ENCODE measurements around the gene HFE.
A peak's percentile ranks its signal among the peaks of the same experiment; 100 is the strongest.
"Not testable (repeated sequence)": the region's sequence is repeated elsewhere in the genome, so short reads cannot be mapped to it uniquely, and the experiment has no call there.

The HFE gene

GRCh38 chr6:26059941-26060340, 27.3 kb upstream of the HFE start:
- DNase-seq, result no peak

DNA sequence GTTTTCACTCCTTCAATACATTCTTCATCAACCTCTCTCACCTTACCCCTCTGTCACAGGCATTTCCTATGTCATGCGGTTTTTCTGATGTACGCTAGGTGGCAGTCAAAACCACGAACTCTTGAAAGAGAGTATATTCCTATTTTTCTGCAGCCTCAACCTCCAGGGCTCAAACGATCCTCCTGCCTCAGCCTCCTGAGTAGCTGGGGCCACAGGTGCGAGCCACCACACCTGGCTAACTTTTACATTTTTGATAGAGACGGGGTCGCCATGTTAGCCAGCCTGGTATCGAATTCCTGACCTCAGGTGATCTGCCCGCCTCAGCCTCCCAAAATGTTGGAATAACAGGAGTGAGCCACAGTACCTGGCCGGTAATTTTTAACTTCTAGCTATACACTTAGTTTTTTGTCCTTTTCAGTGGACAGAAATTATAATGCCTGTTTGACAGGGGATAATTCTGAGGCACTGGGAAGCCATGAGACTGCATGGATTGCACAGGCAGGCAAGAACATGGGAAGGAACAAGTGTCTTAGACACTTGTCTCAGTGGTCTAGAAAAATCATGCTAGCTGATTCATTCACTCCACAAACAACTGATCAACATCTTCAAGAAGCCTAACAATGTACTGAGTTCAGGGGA, 22.5 kb upstream of the HFE start:
- DNase-seq, result peak; percentile 78

DNA sequence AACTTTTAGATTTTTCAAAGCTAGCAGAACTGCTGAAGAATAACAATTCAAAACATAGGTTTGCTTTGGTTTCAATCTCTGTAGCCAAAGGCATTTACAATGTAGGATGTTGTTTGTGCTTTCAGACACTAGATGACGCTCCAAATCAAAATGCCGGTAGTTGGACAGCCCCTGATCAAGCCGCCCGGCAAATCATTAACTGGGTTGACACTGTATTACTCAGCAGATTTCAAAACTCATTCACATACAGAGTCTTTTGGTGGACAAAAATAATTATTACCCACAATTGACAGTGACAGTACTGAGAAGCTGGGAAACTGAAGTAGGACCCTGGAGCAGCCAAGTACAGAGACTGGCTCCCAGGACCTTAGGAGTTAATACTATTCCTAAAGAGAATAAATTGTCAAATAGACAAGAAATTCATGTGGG, 21.3 kb upstream of the HFE start:
- DNase-seq, result peak; percentile 93

GRCh38 chr6:26067367-26067766, 19.9 kb upstream of the HFE start:
- DNase-seq, result no peak

DNA sequence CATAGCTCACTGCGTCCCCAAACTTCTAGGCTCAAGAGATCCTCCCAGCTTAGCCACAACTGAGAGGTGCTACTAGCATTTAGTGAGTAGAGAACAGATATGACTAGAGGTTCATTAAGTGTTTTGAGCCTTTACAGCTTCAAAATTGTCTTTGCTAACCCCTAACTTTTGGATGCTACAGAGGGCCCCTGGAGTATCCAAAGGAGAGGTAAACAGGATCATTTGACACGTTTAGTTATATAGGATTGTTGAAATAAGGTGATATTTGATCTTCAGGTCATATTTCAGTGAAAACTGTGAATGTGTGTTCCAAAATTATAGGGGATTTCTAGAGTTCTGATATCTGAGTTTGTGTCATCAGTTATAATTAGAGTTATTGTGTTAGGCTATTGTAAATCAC, 19.2 kb upstream of the HFE start:
- no peak for DNase-seq

DNA sequence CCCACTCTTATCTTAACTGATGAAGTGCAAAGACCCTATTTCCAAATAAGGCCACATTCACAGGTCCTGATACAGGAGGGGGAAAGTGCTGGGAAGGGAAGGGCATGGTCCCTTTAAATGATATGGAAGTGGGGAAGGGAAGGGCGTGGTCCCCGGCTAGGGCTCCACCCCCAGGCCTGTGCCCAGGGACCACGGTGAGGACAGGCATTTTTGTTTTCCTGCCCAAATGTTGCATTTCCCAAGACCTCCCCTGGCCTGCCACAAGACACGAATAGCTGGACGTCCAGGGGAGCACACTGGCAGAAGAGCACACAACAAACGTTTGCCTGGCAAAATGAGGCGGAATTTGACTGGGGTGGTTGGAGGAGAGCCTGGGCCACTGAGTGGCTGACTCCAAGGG, 16.1 kb upstream of the HFE start:
- DNase-seq, result peak; percentile 59

DNA sequence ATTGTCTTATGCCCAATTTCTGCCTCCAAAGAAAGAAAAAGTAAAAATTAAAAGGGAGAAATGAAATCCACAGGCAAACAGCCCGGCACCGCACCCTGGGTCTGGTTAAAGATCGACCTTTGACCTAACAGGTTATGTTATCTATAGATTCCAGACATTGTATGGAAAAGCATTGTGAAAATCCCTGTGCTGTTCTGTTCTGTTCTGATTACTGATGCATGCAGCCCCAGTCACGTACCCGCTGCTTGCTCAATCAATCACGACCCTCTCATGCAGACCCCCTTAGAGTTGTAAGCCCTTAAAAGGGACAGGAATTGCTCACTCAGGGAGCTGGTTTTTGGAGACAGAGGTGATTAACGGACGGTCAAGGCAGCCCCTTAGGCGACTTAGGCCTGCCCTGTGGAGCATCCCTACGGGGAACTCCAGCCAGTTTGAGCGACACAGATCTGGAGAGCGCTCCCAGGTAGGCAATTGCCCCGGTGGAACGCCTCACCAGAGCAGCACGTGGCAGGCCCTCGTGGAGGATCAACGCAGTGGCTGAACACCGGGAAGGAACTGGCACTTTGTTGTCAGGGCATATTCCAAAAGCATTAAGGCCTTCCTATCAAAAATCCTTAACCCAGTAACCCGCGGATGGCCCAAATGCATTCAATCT, 12.0 kb upstream of the HFE start:
- DNase-seq, result no peak

GRCh38 chr6:26078066-26078465, 9.2 kb upstream of the HFE start:
- DNase-seq, result not testable (repeated sequence)

DNA sequence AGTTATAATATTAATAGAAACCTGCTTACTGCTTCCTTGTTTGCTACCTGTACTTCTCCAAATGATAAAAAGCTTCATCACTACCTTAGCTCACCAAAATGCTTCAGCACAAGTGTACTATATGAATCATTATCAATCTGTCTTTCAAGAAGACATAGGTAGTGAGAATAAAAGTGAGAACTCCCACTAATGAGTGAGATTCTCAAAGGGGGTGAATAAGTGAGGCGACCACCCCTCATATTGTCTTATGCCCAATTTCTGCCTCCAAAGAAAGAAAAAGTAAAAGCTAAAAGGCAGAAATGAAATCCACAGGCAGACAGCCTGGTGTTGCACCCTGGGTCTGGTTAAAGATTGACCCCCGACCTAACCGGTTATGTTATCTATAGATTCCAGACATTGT, 6.1 kb upstream of the HFE start:
- DNase-seq, result not testable (repeated sequence)

DNA sequence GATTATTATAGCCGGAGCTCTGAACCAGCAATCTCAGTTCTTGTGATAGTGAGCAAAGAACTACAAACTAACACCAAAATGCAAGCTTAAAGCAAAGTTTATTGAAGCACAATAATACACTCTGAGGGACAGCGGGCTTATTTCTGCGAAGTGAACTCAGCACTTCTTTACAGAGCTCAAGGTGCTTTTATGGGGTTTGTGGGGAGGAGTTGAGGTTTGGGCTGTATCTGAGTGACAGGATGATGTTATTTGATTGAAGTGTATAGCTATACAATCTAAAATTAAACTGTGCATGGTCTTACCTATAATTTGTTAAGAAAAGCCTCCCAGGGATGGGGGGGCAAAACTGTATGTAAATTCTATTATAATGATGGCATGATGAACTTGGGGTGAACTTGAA, 1.0 kb upstream of the HFE start:
- DNase-seq, result no peak

DNA sequence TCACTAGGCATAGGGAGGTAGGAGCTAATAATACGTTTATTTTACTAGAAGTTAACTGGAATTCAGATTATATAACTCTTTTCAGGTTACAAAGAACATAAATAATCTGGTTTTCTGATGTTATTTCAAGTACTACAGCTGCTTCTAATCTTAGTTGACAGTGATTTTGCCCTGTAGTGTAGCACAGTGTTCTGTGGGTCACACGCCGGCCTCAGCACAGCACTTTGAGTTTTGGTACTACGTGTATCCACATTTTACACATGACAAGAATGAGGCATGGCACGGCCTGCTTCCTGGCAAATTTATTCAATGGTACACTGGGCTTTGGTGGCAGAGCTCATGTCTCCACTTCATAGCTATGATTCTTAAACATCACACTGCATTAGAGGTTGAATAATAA, 1.1 kb downstream of the HFE start:
- no peak for DNase-seq

GRCh38 chr6:26089272-26089671, 2.0 kb downstream of the HFE start:
- no peak for DNase-seq

GRCh38 chr6:26092443-26092842, 5.2 kb downstream of the HFE start:
- no peak for DNase-seq

DNA sequence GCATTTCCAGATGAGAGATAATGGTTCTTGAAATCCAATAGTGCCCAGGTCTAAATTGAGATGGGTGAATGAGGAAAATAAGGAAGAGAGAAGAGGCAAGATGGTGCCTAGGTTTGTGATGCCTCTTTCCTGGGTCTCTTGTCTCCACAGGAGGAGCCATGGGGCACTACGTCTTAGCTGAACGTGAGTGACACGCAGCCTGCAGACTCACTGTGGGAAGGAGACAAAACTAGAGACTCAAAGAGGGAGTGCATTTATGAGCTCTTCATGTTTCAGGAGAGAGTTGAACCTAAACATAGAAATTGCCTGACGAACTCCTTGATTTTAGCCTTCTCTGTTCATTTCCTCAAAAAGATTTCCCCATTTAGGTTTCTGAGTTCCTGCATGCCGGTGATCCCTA, 6.8 kb downstream of the HFE start:
- no peak for DNase-seq

DNA sequence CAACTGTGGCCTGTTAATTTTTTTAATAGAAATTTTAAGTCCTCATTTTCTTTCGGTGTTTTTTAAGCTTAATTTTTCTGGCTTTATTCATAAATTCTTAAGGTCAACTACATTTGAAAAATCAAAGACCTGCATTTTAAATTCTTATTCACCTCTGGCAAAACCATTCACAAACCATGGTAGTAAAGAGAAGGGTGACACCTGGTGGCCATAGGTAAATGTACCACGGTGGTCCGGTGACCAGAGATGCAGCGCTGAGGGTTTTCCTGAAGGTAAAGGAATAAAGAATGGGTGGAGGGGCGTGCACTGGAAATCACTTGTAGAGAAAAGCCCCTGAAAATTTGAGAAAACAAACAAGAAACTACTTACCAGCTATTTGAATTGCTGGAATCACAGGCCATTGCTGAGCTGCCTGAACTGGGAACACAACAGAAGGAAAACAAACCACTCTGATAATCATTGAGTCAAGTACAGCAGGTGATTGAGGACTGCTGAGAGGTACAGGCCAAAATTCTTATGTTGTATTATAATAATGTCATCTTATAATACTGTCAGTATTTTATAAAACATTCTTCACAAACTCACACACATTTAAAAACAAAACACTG, 10.1 kb downstream of the HFE start:
- DNase-seq, result peak; percentile 83

DNA sequence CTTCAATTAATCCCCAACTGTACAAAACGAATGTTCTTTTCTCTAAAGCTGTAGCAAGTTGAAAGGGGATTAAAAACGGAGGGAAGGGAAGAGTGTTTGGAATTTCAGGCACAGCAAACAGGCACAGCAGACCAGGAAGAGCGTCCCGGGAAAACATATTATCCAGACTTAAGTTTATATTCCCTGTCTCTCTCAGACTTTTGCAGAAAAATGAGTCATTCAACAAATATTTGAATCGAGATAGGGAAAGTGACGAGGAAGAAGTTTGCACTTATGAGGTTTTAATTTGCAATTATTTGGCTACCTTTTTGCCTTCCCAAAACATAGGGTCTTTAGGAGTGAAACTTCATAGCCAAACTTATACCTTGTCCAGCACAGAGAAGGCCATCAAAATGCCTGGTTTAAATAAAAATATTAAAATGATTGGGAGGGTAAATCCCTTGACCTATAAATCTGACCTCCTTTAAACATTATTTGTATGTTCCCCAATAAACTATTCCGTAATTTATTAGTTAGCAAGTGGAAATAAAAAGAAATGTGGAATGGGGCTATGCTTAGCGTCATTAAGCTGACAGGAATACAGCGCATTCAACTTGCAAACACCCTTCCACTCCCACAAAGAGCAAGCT, 16.0 kb downstream of the HFE start:
- no peak for DNase-seq

DNA sequence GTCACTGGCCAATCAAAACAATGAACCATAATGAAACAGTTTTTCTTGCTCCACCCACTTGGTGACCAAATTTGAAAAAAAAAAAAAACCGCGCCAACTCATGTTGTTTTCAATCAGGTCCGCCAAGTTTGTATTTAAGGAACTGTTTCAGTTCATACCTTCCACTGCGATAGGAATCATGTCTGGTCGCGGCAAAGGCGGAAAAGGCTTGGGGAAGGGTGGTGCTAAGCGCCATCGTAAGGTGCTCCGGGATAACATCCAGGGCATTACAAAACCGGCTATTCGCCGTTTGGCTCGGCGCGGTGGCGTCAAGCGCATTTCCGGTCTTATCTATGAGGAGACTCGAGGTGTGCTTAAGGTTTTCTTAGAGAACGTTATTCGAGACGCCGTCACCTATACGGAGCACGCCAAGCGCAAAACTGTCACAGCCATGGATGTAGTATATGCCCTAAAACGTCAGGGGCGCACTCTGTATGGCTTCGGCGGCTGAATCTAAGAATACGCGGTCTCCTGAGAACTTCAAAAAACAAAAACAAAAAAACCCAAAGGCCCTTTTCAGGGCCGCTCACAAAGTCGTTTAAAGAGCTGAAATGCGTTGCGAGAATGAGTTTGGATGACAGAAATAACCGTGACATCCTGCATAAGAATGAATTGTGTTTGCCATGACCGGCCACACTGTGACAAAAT, 16.7 kb downstream of the HFE start:
- peak; percentile 99 for DNase-seq

- DNase-seq, result no peak
Observed at GRCh38 chr6:26104457-26105108, 17.4 kb downstream of the HFE start.

GRCh38 chr6:26105109-26105730, 18.0 kb downstream of the HFE start:
- DNase-seq, result no peak

- no peak for DNase-seq
Observed at GRCh38 chr6:26105842-26106241, 18.6 kb downstream of the HFE start.

GRCh38 chr6:26107935-26108334, 20.7 kb downstream of the HFE start:
- DNase-seq, result no peak

- DNase-seq, result no peak
Observed at GRCh38 chr6:26109772-26110171, 22.5 kb downstream of the HFE start.
